Heart right ventricle (tissue), 16 donors: Measurements from ENCODE around the gene ESPNL. TPM values are rescaled to one million over a fixed set of nuclear protein-coding genes. Genes with fewer than 3 reads are reported as not detected.

Source experiments
- ATAC-seq, 8 donors: fragments of 200-7000 bp; cut with Tn5 transposase; one replicate each; pipeline ENCODE4 v1.9.1; 2020; ENCODE audit warnings: mild to moderate bottlenecking in 8 of 8, moderate library complexity in 8 of 8, moderate number of reproducible peaks in 1 of 8
- DNase-seq, 2 donors: peaks; one replicate each; pipeline ENCODE4 v3.0.0-alpha.2; 2020
- H3K27ac ChIP-seq, 10 donors: fragments of 200-600 bp; sonication (generic) in 2 of 10; one replicate each; pipeline versions ENCODE4 v1.5.0 to v1.8.0; 2020 to 2022; ENCODE audit warnings: mild to moderate bottlenecking in 3 of 10
- H3K27me3 ChIP-seq, 7 donors: fragments of 200-600 bp; one replicate each; pipeline ENCODE4 v1.8.0; 2021 to 2022; ENCODE audit warnings: mild to moderate bottlenecking in 2 of 7
- H3K36me3 ChIP-seq, 9 donors: fragments of 200-600 bp; sonication (generic) in 1 of 9; one replicate each; pipeline versions ENCODE4 v1.5.0 to v1.8.0; 2020 to 2022; ENCODE audit warnings: mild to moderate bottlenecking in 2 of 9
- H3K4me1 ChIP-seq, 9 donors: fragments of 200-600 bp; sonication (generic) in 1 of 9; one replicate each; pipeline versions ENCODE4 v1.5.0 to v1.8.0; 2020 to 2022; ENCODE audit warnings: mild to moderate bottlenecking in 4 of 9
- H3K4me3 ChIP-seq, 10 donors: fragments of 200-600 bp; sonication (generic) in 2 of 10; one replicate each; pipeline versions ENCODE4 v1.5.0 to v1.8.0; 2020 to 2022; ENCODE audit warnings: mild to moderate bottlenecking in 7 of 10, moderate library complexity in 2 of 10
- H3K9me3 ChIP-seq, 11 donors: fragments of 200-600 bp in 10 of 11; sonication (generic) in 2 of 11; one replicate each; pipeline versions ENCODE4 v1.5.0 to v1.8.0; 2013 to 2022; ENCODE audit warnings: mild to moderate bottlenecking in 2 of 11, control low read depth in 1 of 11, moderate library complexity in 1 of 11
- WGBS, 2 donors: extraction: QIAGEN DNeasy Blood & Tissue Kit; methylation state at CpG; one replicate each; pipeline ENCODE4 v1.1.7; 2013; ENCODE audit warnings: inconsistent platforms in 1 of 2; 5-methylcytosine and 5-hydroxymethylcytosine counted together
- intact Hi-C, 10 donors: fragments of 100-400 bp; cut with DNase I; formaldehyde crosslinking; loops; one replicate each; pipeline versions ENCODE4 v1.11.1 to v1.14.2; 2022
- polyA plus RNA-seq, 2 donors: library from polyadenylated mRNA; stranded (reverse); fragments of 200-250 nt; gene quantifications; one replicate each; pipeline ENCODE4 v1.2.3, GENCODE V29; 2013
- total RNA-seq, 10 donors: library from RNA; stranded (reverse); fragmentation: NEBNext Ultra II Directional in 3 of 10; extraction: Animal tissue kit (Norgen Biotek cat#: 25700) in 3 of 10; gene quantifications; one replicate each; pipeline versions ENCODE4 v1.2.1 to v1.2.4, GENCODE V29; 2021 to 2023
- TF ChIP-seq, protein P1 (sequence below), 9 donors: fragments of 200-600 bp; sonication (generic) in 2 of 9; IDR thresholded peaks; one replicate each; pipeline versions ENCODE4 v1.5.0 to v1.8.0; 2021 to 2022; ENCODE audit warnings: antibody characterized with exemption in 9 of 9, mild to moderate bottlenecking in 5 of 9, moderate library complexity in 1 of 9
- donor health status: Arrhythmogenic right ventricular cardiomyopathy.
- donor health status: ischemic (EF 13 %, LVEDD 7.1; RV severe dilation, severe dysfunction).
- donor health status: healthy with polysubstance abuse.
- donor health status: DM: no; HTN: yes; CAD: no.
- donor health status: DM: no; HTN: no; CAD: no.
- donor health status: ischemic (EF 25% LVEDD 6.9; RV normal size, moderate dysfunction).
- donor health status: ischemic (EF 25% LVEDD 5.7; RV mildly dilated, moderate dysfunction).
- donor health status: healthy.
- donor health status: DM: yes; HTN: yes; CAD: no.
- donor health status: Ischemic cardiomyopathy.
- donor health status: ischemic (EF 35%, LVEDD 5.7; RV mildly dilated, moderate dysfunction).
- donor health status: nonischemic (EF 11% LVEDD 7.7; RV severe dilation, severe dysfunction).
- donor health status: DM: yes; HTN: yes; CAD: no.
- donor health status: PGD.
- donor health status: ischemic (EF 29% LVEDD 5.4; RV normal size, mild dysfunction).
- donor health status: nonischemic (EF 23%, LVEDD 6.1; RV moderate dilation, normal function).

Gene ESPNL
- total and polyA plus RNA-seq, 12 donors: 0.01 to 1.7 (median 0.33) TPM; not detected in 2

DNA sequence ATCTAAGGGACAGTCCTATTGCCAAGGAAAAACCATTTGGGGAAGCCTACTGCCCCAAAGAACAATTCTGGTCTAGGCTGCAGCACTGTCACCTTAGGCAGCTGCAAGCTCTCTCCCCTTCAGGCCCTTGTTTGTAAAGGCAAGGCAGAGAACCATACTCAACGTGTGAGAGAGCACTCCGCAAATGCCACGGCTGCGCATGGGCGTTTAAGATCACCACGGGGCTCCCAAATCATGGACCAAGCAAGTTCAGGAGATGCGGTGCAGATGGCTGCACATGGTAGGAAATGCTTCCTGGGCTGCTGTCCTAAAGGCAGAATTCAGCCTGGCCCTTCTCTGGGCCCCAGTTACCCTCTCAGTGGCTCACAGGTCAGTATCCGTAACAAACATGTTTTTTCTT is 74.2 kb downstream of the ESPNL start:
- H3K4me1 ChIP-seq: peaks cover 0 to 17% (median 11%) of the 10 kb centered on the region in 9 donors
- no peak for ATAC-seq
- H3K4me3 ChIP-seq: no peak overlapping the region
- H3K9me3 ChIP-seq: no peaks in the 10 kb centered on the region
- peaks cover 0 to 100% (median 60%) of the 10 kb centered on the region in 9 donors for H3K36me3 ChIP-seq
- intact Hi-C loops: no loop called here
- DNase-seq: no peak
- no peaks in the 10 kb centered on the region for H3K27me3 ChIP-seq
- TF ChIP-seq, protein P1, sequence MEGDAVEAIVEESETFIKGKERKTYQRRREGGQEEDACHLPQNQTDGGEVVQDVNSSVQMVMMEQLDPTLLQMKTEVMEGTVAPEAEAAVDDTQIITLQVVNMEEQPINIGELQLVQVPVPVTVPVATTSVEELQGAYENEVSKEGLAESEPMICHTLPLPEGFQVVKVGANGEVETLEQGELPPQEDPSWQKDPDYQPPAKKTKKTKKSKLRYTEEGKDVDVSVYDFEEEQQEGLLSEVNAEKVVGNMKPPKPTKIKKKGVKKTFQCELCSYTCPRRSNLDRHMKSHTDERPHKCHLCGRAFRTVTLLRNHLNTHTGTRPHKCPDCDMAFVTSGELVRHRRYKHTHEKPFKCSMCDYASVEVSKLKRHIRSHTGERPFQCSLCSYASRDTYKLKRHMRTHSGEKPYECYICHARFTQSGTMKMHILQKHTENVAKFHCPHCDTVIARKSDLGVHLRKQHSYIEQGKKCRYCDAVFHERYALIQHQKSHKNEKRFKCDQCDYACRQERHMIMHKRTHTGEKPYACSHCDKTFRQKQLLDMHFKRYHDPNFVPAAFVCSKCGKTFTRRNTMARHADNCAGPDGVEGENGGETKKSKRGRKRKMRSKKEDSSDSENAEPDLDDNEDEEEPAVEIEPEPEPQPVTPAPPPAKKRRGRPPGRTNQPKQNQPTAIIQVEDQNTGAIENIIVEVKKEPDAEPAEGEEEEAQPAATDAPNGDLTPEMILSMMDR (IDR thresholded peaks at IDR 0.05): no peak
- H3K27ac ChIP-seq: no peak overlapping the region
- 95 to 98% methylated on average over 8 of the region's 8 CpGs for WGBS, 2 donors

DNA sequence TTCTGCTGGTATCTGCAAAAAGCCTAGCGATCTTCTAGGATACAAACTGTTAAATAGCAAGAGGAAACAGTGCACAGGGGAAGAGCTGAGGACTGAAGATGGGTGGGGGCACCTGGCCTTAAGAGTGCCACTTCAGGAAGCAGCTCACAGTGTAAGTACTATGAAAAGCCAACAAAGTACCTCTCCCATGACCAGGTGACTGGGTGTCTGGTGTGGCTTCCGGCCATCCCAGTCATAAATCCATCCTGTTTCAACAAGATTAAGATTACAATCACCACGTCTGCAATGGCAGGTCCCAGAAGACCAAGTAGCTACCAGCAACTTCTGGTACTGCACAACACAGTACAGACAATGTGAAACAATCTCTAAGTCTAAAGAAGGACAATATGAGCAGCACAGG is 74.6 kb downstream of the ESPNL start:
- TF ChIP-seq, protein P1 (IDR thresholded peaks at IDR 0.05): no peak
- Histone ChIP-seq H3K9me3 (no peaks in the 10 kb centered on the region), H3K27me3 (no peaks in the 10 kb centered on the region), H3K4me3 (no peak overlapping the region), H3K27ac (no peak overlapping the region), H3K36me3 (peaks cover 0 to 100% (median 64%) of the 10 kb centered on the region in 9 donors), H3K4me1 (peaks cover 0 to 13% (median 8%) of the 10 kb centered on the region in 9 donors)
- intact Hi-C loops: no loop called here
- no peak for DNase-seq
- ATAC-seq: no peak
- WGBS, 2 donors: 84 to 85% methylated on average over 3 of the region's 3 CpGs

DNA sequence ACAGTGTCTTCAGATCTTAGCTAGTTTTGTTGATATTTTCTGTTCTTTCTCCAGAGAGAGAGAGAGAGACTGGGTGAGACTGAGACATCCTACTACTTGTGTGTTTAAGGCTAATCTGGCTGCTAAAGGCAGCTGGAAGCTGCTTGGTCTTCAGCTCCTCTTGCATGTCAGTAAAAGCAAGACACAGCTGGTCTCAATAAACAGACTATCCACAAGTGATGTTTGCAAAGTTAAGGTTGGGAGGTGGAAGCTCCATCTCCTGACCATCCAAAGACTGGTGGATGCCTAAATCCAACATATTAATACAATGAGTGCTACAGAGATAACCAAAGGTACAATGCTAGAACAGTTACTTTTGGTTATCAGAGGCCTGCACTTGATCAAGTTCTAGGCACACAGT is 76.5 kb downstream of the ESPNL start:
- Histone ChIP-seq H3K4me1 (no peaks in the 10 kb centered on the region), H3K27me3 (no peaks in the 10 kb centered on the region), H3K4me3 (no peak overlapping the region), H3K27ac (no peak overlapping the region), H3K9me3 (no peaks in the 10 kb centered on the region), H3K36me3 (peaks cover 0 to 100% (median 70%) of the 10 kb centered on the region in 9 donors)
- ATAC-seq: no peak
- intact Hi-C loops: no loop called here
- TF ChIP-seq, protein P1 (IDR thresholded peaks at IDR 0.05): no peak
- DNase-seq: no peak

DNA sequence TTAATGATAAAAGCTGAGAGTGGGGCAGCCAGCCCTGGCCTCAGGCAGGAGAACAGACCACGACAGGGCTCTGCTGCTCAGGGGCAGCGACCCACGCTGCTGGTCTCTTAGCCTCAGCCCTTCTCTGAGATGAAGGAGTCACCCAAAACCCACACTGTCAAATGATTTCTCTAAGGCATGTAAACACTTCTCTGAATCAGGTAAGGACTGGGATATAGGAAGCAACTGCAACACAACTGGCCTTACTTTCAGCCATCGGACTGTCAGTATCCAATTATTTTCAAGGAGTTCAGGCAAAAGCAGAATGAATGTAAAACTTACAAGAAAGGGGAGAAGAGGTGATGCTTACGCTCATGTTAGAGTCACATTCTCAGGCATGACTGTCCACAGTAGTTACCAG is 80.4 kb downstream of the ESPNL start:
- no peak overlapping the region for H3K4me3 ChIP-seq
- no peaks in the 10 kb centered on the region for H3K9me3 ChIP-seq
- peaks cover 0 to 100% (median 83%) of the 10 kb centered on the region in 9 donors for H3K36me3 ChIP-seq
- H3K27me3 ChIP-seq: no peaks in the 10 kb centered on the region
- H3K4me1 ChIP-seq: peaks cover 0 to 11% (median 0%) of the 10 kb centered on the region in 9 donors
- no peak for ATAC-seq
- no peak for DNase-seq
- 89 to 94% methylated on average over 5 of the region's 5 CpGs for WGBS, 2 donors
- TF ChIP-seq, protein P1 (IDR thresholded peaks at IDR 0.05): no peak
- H3K27ac ChIP-seq: no peak overlapping the region
- intact Hi-C loops: loop anchor here in 1 of 10 donors (10.0 kb wide), 1 partner anchor 74 kb away; no protein-coding TSS in a partner anchor
